ENCODE measurements around the gene TMC2.

The TMC2 gene

DNA sequence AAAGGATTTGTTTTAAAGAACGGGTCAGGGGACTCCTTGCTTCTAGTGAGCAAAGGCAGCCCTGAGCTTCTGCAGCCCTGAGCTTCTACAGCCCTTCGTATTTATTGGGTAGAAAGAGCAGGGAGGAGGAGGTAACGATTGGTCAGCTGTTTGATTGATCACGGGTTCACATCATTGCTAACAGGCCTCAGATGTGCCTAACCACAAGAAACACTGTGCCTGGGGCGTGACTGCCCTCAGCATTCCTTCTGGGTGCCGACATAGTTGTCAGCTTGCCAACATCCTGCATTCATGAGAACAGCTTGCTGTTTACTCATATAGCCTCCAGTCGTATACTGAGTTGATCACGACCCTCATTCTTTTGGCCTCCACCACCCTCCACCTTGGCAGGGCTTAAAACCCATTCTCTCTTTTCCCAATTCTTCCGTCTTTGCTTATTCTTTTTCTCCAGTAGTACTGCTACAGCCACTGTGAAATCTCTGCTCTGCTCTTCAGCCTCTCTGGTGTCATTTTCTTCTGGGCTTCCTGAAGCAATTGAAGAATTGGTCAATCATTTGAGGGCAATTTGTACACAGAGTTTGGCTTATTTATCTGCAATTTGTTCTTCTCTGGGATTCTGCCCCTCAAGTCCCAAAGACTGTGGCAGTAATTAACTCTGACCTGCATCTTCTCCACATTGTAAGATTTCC, 90.6 kb downstream of the TMC2 start:
- no peak for DNase-seq (ENCODE audit: low spot score)

DNA sequence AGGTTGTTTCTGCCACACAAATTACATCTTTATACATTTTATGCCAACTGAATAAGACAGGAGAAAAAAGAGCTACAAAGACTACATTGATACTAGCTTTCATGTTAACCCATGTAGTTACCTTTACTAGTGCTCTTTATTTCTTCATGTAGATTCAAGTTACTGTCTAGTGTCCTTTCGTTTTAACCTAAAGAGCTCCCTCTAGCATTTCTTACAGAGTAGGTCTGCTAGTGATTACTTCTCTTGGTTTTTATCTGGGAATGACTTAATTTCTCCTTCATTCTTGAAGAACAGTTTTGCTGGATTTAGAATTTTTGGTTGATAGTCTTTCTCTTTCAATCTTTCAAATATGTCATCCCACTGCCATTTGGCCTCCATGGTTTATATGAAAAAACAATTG, 94.9 kb downstream of the TMC2 start:
- DNase-seq (ENCODE audit: low spot score), result no peak

DNA sequence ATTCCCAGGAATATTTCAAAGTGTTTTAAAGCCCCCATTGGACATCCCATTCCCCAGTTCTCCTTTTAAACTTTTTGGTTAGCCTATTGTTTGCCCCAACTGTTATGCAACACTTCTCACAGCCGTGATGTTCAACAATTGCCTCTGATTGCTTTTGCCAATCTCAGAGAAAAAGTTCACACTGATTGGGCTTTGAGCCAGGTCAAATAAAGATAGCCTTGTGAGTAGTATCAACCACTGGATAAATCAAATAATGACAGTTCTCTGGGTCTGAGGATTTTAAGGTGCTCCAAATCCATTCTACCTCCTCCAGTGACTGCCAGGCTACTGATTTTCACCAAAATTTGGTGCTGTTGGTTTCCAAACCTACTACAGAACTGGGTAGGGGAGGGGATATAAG, 97.0 kb downstream of the TMC2 start:
- no peak for DNase-seq (ENCODE audit: low spot score)

DNA sequence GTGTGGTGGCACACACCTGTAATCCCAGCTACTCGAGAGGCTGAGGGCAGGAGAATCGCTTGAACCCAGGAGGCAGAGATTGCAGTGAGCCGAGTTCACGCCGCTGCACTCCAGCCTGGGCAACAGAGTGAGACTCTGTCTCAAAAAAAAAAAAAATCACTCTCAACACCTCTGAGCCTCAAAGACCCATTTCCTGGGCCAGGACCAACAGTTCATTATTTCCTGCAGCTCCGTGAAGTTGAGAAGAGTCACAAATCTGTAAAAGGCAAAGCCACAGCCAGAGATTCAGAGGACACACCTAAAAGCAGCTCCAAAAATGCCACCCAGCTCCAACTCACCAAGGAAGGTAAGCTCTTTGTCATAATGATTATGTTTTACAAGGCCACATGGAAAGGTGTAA, 100.9 kb downstream of the TMC2 start:
- no peak for DNase-seq (ENCODE audit: low spot score)

DNA sequence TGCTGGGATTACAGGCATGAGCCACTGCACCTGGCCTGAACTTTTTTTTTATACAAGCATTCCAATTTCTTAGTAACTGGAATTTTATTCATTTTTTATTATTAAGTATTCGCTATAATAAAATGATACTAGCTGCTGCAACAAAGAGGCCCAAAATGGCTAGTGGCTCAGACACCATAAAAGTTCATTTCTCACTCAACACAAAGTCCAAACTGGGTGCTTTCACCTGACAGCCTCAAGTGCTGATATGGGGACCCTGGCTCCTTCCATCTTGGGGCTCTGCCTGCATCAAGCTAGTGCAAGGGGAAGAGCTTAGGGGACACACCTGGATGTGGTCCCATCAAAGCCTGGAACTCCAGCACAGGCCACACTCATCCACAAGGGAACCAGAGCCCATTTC, 103.9 kb downstream of the TMC2 start:
- no peak for DNase-seq (ENCODE audit: low spot score)

DNA sequence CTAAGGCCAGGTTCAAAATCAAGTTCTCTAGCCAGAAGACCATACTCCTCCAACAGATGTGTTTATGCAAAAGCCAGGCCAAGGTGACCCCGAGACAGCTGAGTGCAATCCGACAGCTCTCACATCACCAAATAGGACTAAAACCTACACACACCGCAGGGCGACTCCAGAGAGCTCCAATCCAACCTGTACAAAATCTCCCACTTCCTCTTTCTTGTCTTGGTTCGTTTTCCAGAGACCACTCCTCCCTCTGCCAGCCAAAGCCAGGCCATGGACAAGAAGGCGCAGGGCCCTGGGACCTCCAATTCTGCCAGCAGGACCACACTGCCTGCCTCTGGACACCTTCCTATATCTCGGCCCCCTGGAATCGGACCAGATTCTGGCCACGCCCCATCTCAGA, 104.5 kb downstream of the TMC2 start:
- DNase-seq (ENCODE audit: low spot score), result no peak

DNA sequence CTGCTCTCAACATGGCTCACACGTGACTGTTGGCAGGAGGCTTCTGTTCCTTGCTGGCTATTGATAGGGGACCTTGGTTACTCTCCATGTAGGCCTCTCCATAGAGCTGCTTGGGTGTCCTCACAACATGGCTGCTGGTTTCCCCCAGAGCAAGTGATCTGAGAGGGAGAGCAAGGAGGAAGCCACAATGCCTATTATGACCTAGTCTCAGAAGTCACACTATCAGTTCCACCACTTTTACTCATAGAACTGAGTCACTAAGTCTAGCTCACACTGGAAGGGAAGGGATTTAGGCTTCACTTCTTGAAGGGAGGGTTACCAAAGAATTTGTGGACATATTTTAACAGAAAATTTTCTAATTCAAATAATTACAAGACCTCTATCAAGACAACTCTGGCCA, 107.3 kb downstream of the TMC2 start:
- no peak for DNase-seq (ENCODE audit: low spot score)

DNA sequence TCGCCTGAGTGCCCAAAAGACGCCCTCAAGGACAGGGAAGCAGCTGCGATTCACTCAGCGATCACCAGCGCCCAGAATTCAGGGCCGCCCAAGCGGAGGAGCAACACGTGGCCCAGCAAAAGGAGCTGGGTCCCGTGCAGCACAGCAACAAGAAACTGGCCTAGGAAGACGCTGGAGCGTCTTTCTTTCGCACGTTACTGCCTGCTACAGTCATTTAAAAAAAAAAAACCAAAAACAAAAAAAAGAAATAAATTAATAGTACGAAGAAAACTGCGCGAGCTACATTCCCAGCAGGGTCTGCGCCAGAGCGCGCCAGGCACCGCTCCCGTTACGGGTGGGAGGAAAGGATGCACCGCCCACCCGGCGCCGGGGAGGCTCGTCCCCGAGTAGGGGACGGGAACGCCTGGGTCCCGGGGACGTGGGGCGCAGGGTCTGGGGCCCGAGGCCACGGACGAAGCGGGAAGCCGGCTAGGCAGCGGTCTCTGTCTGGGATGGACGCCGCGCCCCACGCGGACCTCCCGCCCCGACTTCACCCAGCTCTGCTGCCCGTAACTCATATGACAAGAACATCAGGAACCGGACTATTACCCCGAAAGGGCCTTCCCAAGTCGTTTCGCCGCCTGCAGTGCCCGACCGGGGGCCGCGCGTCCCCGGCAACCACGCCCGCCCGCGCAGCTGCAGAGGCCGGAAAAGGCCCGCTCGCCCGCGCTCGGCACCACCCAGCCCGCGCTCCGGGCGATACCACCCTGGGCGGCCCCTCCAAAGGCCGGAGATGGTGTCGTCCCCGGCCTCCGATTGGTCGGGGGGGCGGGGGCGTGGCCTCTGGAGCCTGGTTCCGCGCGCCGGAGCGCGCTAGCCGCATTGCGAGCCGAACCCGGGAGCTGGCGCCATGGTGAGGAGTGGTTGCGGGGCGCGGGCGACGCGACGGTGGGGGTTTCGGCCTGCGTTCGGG, 115.7 kb downstream of the TMC2 start, which contains the start of gene NOP56:
Gene NOP56, plus strand, starts transcription at position 861 of the 952 bp plus-strand sequence. Its CDS starts 29 bp downstream, at position 890.
- peak; percentile 99 for DNase-seq (ENCODE audit: low spot score)

DNA sequence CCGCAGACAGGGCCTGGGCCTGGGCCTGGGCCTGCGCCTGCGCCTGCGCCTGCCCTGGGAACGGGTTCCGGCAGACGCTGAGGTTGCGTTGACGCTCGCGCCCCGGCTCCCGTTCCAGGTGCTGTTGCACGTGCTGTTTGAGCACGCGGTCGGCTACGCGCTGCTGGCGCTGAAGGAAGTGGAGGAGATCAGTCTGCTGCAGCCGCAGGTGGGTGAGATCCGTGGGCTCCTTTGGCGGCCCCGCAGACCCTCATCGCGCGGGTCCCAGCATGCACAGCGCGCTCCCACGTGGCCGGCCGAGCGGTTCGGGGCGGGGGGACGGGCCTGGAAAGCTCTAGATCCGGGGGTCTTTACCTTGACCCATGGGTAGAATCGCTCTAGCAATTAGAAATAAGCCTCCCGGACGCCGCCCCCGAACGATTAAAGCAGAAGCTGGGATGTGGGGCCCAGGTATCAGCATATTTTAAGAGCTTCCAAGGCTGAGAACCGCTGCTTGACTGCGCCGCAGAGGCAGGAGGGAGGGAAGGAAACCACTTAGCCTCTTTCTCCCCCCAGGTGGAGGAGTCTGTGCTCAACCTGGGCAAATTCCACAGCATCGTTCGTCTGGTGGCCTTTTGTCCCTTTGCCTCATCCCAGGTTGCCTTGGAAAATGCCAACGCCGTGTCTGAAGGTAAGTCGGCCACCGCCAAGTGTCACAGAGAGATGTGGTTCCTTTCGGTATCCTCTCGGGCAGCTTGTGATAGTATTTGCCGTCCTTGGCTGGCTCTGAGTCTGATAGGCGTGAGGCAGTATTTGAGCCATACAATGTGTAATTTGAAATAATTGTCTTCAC, 116.6 kb downstream of the TMC2 start:
- no peak for DNase-seq (ENCODE audit: low spot score)

DNA sequence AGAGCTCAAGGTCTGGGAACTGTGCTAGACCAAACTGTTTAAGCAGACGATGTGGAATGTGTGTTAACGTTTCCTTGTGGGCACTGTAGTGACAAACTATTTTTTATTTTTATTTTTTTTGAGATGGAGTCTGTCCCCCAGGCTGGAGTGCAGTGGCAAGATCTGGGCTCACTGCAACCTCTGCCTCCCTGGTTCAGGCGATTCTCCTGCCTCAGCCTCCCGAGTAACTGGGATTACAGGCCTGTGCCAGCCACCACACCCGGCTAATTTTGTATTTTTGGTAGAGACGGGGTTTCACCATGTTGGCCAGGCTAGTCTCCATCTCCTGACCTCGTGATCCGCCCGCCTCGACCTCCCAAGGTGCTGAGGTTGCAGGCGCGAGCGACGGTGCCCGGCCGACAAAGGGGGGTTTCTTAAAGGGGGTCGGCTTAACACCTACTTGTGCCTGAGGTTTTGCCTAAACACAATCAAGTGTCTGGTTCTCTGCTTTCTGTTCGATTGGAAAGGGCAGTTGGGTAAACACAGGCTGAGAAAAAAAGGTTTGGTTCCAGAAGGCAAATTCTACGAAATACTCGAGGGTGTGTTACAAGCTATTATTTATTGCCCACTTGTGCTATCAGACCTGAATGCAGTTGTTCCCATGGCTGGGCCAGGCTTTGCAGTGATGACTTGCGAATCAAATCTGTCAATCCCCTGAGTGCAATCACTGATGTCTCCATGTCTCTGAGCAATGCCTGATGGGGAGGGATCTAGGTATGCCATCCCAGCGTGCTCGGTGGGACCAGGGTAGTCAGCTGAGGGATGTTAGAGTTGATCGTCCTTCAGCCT, 117.4 kb downstream of the TMC2 start:
- DNase-seq (ENCODE audit: low spot score), result no peak

DNA sequence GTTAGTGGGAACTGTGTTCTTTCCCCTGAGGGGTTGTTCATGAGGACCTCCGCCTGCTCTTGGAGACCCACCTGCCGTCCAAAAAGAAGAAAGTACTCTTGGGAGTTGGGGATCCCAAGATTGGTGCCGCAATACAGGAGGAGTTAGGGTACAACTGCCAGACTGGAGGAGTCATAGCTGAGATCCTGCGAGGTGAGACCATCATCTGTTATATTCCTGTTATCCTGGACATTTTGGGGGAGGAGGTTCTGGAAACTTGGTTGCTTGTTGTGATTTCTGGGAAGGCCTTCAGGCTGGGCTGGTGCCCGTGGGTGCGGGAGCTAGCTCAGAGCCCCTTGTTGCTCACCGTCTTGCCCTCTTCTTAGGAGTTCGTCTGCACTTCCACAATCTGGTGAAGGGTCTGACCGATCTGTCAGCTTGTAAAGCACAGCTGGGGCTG, 118.0 kb downstream of the TMC2 start:
- DNase-seq (ENCODE audit: low spot score), result no peak

DNA sequence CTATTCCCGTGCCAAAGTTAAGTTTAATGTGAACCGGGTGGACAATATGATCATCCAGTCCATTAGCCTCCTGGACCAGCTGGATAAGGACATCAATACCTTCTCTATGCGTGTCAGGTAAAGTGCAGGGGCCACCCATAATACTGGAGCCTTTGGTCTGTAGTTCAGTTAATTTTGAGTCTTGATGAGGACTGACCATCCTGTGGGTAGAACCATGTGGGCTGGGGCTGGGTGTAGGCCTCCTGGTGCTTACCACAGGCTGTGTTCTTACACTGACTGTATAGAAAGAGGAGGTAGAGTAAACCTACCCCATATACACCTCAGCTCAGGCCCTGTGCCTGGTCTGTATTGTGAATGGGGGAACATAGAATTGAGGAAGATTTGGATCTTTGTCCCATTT, 118.5 kb downstream of the TMC2 start:
- no peak for DNase-seq (ENCODE audit: low spot score)

DNA sequence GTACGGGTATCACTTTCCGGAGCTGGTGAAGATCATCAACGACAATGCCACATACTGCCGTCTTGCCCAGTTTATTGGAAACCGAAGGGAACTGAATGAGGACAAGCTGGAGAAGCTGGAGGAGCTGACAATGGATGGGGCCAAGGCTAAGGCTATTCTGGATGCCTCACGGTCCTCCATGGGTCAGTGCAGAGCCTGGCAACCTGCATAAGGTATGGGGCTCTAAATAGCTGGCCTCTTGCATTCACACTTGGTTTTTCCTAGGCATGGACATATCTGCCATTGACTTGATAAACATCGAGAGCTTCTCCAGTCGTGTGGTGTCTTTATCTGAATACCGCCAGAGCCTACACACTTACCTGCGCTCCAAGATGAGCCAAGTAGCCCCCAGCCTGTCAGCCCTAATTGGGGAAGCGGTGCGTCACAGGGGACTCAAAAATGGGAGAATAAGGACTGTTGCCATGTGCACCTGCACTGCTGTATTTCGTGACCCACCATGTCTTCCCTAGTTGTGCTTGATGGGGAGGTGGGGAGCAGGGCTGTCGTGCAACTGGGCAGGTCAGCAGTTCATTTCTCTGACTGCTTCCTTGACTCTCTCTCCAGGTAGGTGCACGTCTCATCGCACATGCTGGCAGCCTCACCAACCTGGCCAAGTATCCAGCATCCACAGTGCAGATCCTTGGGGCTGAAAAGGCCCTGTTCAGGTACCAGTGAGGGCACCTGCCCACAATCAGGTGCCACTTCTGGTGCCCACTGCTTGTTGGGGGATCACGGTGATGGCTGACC, 119.2 kb downstream of the TMC2 start:
- no peak for DNase-seq (ENCODE audit: low spot score)

DNA sequence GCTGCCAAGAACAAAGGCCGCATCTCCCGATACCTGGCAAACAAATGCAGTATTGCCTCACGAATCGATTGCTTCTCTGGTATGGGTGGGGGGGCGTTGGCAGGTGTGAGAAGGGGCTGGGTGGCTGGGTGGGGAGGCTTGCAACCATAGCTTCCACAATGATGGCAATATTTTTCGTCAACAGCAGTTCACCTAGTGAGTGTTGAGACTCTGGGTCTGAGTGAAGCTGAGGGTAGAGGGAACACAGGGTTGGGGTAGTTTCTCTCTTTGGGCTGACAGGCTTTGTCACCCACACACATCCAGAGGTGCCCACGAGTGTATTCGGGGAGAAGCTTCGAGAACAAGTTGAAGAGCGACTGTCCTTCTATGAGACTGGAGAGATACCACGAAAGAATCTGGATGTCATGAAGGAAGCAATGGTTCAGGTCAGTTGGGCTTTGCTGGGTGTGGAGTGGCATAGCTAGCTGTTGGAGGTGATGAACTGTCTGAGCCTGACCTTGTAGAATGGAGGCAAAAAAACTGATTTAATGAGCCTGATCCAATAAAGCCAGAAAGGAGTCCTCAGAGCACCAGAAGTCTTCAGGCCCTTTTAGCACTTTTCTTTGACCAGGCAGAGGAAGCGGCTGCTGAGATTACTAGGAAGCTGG, 120.2 kb downstream of the TMC2 start:
- no peak for DNase-seq (ENCODE audit: low spot score)

DNA sequence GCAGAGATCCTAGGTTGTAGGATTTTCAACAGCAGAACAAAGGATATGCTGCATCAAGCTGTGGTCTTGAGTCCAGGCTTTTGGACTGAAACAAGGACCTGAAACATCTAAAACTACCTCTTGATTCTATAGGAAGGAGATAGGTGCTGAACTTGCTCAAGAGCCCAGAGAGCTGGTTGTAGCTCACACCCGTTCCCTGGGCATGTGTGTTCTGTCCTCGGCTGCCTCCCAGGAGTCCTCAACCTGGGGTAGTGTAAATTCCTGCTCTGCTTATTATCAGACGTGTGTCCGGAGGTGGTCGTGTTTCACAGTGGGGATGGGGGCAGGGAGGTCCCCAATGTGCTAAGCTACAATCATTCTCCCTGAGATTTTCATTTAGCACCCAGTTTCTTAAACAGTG, 120.9 kb downstream of the TMC2 start:
- no peak for DNase-seq (ENCODE audit: low spot score)

DNA sequence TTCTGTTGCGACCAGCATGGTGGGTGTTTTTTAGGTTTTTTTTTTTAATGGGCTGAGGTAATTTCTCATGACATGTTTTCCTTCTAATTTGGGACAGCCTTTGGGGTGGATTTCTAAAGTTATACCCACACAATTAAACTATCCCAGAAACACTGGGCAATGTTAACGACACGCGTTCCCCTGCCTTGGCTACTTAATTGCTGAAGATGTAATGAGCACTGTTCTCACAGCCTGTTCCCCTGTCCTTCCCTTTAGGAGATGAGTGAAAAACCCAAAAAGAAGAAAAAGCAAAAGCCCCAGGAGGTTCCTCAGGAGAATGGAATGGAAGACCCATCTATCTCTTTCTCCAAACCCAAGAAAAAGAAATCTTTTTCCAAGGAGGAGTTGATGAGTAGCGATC, 121.3 kb downstream of the TMC2 start:
- DNase-seq (ENCODE audit: low spot score), result no peak

DNA sequence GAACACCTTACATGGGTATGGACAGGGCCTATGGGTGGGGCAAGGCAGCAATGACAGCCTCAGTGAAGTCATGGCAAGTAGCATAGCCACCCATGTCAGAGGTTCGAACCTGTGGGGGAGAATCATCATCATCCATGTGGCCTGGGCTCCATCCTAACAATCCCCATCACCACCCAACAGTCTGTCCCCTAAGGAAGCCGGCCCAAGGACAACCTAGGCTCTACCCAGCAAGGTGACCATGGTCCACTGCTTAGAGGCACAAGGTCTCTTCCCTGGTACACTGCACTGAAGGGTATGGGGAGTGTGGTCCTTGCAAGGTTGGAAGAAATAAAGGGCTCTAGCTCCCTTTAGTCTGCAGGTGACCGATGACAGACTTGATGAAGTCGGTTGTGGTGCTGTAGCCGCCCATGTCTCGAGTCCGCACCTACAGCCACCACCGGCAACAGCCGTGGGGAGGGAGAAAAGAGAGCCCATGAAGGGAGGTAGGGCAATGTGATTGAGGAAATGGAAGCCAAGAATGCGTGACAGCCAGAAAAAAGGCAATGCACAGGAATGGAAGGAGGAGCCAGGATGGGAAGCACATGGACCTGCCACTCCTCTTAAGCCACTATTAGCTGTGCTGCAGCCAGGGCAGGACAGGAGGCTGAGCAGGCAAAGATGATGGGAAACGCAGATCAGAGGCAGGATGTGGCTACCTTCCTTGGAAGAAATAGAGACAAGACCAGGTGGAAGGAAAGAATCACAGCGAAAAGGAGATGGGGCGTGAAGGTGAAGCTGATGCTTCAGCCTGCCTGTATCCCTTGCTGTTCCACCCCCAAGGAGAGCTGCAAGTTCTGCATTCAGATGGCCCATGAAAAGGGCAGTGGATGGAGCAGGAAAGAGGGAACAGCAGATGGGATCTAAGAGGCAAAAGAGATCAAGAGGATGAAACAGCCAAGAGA, 122.3 kb downstream of the TMC2 start:
- DNase-seq (ENCODE audit: low spot score), result no peak

DNA sequence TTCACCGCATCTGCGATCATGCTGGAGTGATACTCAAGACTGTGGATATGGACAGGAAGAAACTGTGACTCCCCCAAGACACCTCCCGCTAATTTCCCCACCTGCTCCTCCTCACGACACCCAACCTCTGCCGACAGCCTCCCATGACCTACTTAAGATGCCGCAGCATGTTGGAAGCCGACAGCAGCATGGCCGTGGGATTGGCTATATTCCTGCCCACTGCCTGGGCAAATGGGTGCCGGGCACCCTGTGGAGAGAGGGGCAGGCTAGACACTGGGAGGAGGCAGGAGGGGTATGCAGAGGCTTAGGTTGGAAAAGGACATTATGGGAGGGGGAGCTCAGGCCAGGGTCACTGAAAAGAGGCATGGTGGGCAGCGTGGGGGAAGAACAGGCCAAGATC, 123.2 kb downstream of the TMC2 start:
- no peak for DNase-seq (ENCODE audit: low spot score)

DNA sequence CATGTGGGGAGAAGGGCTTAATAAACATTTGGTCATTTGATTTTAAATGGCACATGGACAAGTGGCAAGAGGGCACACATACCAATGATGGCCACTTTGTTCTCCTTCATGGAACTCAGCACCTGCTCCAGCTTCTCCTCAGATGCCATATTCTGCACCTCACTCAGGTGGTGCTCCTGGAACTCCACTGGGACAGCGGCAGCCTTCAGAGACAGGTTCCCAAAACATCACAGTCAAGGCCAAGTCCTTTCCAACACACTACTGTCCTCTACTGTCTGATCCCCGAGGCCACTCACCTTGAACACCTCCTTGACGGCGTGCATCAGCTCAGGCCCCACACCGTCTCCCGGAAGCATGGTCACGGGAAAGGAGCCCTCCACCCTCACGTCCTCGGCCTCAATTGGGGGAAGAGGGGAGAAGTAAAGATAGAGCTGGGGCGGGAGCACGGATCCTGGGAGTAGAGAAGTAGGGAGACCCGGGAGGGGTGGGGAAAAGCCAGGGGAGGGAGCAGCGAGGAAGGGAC, 127.1 kb downstream of the TMC2 start:
- no peak for DNase-seq (ENCODE audit: low spot score)
